C4-2B (cell line): Measurements from ENCODE around the gene GABRR1.

Source experiments
- H3K27ac ChIP-seq: fragments of 450-650 bp; 2 replicates; pipeline ENCODE4 v1.5.1; 2017
- CTCF ChIP-seq: fragments of 450-650 bp; conservative IDR thresholded peaks from 2 replicates; pipeline ENCODE4 v1.5.1; 2017; ENCODE audit warnings: mild to moderate bottlenecking
- ZFX ChIP-seq: fragments of 450-650 bp; IDR thresholded peaks from 2 replicates; pipeline ENCODE4 v1.6.1; 2017

Gene GABRR1

GRCh38 chr6:89146718-89147700 lies 70.1 kb downstream of the GABRR1 start:
- H3K27ac ChIP-seq, result peak overlapping the region; percentile 67; the same call in 1 of the 2 replicates
- no peak for TF ChIP-seq CTCF
- TF ChIP-seq ZFX, result no peak

GRCh38 chr6:89145956-89146717 lies 71.0 kb downstream of the GABRR1 start, which contains the start of gene PM20D2:
Gene PM20D2 (plus strand): TSS chr6:89146055. CDS start chr6:89146145, 90 bp downstream.
- H3K27ac ChIP-seq, result no peak within 1 kb of the TSS; the same call in 1 of the 2 replicates

GRCh38 chr6:89145091-89145955 lies 71.8 kb downstream of the GABRR1 start:
- TF ChIP-seq ZFX (no peak), CTCF (no peak)
- H3K27ac ChIP-seq, result no peak overlapping the region

More at GRCh38 chr6:89145956-89146717, 71.0 kb downstream of the GABRR1 start, which contains the start of gene PM20D2:
- no peak for TF ChIP-seq CTCF
- no peak for TF ChIP-seq ZFX

GRCh38 chr6:89144354-89144906 lies 72.7 kb downstream of the GABRR1 start:
- no peak for TF ChIP-seq ZFX
- TF ChIP-seq CTCF, result no peak
- H3K27ac ChIP-seq, result no peak overlapping the region

- H3K27ac ChIP-seq, result no peak overlapping the region
- TF ChIP-seq CTCF, result no peak
- no peak for TF ChIP-seq ZFX
Observed at GRCh38 chr6:89140347-89141156, 76.6 kb downstream of the GABRR1 start.
